Activated CD4-positive, CD25-positive, alpha-beta regulatory T cell treated with anti-CD3 and anti-CD28 coated beads, Interleukin-2, amount 50 U/mL, for 24 hours (primary cell): ENCODE data around the gene NAGPA.
A peak's percentile ranks its signal among the peaks of the same experiment; 100 is the strongest.

ENCODE experiments used
- ATAC-seq, 2 donors: fragments of 150-1000 bp; cut with Tn5 transposase; one replicate each; pipeline ENCODE4 v1.10.0; 2021; ENCODE audit warnings: mild to moderate bottlenecking in 1 of 2, moderate library complexity in 1 of 2

NAGPA gene

DNA sequence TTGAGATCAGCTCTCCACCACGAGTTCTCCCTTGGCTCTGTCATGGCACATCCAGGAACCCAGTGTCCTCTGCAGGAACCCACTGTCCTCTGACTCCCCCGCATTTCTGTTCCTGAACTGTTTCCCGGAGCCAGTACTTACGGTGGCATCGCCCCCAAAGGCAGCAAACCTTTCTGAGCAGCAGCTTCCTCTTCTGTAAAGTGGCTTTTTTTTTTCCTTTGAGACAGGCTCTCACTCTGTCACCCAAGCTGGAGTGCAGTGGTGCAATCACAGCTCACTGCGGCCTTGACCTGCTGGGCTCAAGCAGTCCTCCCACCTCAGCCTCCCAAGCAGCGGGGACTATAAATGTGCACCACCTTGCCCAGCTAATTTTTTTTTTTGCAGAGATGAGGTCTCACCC lies 32.2 kb downstream of the NAGPA start:
- ATAC-seq: no peak

DNA sequence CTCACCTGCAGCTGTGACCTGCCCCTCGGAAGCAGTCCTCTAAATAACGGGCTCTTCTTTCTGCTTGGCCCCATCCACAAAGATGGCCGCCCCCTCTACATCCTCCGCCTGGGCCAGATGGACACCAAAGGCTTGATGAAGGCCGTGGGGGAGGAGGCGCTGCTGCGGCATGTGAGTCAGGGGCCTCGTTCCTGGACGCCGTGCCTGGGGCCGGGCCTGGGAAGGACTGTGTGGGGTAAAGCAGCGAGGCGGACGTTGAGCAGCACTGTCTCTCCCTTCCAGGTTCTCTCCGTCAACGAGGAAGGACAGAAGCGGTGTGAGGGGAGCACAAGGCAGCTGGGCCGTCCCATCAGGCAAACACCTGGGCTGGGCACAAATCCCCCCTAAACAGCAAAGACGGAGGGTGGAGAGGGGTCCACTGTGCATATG lies 33.1 kb downstream of the NAGPA start:
- ATAC-seq: no peak

- ATAC-seq: no peak
These were observed 38.9 kb downstream of the NAGPA start for GRCh38 chr16:4994719-4995434.

- no peak for ATAC-seq
These were observed 42.0 kb downstream of the NAGPA start for GRCh38 chr16:4991754-4992153.

- ATAC-seq: no peak
These were observed 43.3 kb downstream of the NAGPA start for GRCh38 chr16:4990415-4990814.

GRCh38 chr16:4989391-4990006 lies 44.2 kb downstream of the NAGPA start:
- no peak for ATAC-seq

DNA sequence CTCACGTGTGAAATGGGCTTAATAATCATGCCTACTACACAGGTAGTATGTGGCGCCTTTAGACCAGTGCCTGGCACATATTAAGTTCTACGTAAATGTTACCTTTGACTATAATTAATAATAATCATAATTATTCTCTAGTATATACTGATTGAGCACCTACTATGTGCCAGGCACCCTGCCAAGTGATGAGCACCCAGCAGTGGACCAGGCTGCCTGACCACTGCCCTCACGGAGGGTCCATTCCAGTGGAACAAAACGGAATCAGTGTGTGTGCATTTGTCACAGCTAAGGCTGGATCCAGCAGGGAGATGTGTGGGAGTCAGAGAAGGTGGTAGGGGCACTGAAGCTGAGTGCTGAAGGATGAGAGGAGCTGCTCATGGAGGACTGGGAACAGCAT lies 45.1 kb downstream of the NAGPA start:
- ATAC-seq: no peak

GRCh38 chr16:4987580-4988374 lies 46.0 kb downstream of the NAGPA start:
- no peak for ATAC-seq

- ATAC-seq: no peak
These were observed 46.5 kb downstream of the NAGPA start for GRCh38 chr16:4987250-4987579.

- no peak for ATAC-seq
These were observed 49.4 kb downstream of the NAGPA start for GRCh38 chr16:4984174-4984990.

DNA sequence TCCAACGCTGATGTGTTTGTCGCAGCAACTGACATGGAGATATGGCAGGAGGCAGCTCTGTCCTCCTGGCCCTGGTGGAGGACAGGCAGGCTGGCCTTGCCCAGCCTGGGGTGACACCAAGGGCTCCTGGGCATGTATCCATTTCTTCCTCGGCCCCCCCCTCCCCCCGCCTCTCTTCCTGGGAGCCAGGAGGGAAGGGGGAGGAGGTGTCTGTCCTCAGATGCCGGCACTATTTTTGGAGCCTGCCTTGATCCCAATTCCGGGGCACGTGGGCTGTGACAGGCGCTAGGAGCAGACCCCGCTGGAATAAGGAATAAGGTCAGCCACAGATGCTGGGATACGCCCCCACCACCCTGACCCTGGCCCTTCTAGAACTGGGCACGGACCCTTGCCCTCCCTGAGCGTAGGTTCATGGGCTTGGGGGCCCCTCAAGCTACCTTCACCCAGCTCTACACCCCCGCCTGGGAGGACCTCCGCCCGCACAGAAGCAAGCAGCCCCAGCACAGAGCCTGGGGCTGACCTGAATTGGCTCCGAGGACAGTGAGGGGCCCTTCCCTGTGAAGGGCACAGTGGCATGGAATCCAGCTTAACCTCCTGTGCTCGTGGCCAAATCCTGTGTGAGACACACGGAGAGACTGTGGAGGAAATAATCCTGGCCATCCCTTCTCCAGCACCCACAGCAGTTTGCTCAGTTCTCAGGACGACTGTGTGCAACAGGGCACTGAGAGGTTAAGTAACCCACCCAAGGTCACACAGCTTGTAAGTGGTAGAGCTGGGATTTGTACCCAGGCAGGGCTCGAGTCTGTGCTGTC lies 51.5 kb downstream of the NAGPA start:
- ATAC-seq: no peak

GRCh38 chr16:4981473-4981872 lies 52.3 kb downstream of the NAGPA start:
- no peak for ATAC-seq

GRCh38 chr16:4980691-4981090 lies 53.0 kb downstream of the NAGPA start:
- ATAC-seq: no peak

GRCh38 chr16:4979736-4980660 lies 53.7 kb downstream of the NAGPA start:
- no peak for ATAC-seq

DNA sequence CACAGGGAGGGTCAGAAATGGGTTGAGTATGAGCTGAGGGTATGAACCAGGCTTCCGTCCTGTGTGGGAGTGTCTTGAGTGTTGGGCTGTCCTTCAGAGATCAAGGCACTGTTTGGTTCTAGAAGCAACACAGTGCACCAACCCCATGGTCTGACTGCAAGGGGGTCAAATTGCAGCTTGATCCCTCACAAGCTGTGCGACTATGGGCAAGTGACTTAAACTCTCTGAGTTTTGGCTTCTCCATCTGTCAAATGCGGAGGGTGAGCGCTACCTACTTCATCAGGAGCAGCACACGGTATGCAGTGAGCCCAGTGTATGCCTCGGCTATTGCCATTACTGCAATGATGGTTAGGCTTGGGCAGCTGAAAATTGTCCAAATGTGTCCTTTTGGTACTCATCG lies 54.6 kb downstream of the NAGPA start:
- no peak for ATAC-seq

- ATAC-seq: no peak
These were observed 57.1 kb downstream of the NAGPA start for GRCh38 chr16:4976611-4977145.

- ATAC-seq: peak in 1 of 2 donors; percentile 24
These were observed 57.7 kb downstream of the NAGPA start for GRCh38 chr16:4976079-4976478.
